UCSD-AML1 (cell line): ENCODE results near the gene TRAP1.
"Not testable (repeated sequence)": the region's sequence is repeated elsewhere in the genome, so short reads cannot be mapped to it uniquely, and the experiment has no call there.

Experiments used
- DNase-seq: peaks from one replicate; lab custom pipeline; 2025; ENCODE audit not compliant: unreplicated experiment; lab: John Stamatoyannopoulos, UW

The TRAP1 gene

DNA sequence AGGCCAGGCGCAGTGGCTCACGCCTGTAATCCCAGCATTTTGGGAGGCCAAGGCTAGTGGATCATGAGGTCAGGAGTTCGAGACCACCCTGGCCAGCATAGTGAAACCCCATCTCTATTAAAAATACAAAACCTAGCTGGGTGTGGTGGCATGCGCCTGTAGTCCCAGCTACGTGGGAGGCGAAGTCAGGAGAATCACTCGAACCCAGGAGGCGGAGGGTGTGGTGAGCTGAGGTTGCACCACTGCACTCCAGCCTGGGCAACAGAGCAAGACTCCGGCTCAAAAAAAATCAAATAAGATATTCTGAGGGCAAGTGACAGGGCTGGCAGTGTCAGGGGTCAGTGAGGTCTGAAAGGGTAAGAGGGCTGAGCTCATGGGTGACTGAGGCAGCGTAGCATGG lies 2.9 kb downstream of the TRAP1 start:
- not testable (repeated sequence) for DNase-seq

DNA sequence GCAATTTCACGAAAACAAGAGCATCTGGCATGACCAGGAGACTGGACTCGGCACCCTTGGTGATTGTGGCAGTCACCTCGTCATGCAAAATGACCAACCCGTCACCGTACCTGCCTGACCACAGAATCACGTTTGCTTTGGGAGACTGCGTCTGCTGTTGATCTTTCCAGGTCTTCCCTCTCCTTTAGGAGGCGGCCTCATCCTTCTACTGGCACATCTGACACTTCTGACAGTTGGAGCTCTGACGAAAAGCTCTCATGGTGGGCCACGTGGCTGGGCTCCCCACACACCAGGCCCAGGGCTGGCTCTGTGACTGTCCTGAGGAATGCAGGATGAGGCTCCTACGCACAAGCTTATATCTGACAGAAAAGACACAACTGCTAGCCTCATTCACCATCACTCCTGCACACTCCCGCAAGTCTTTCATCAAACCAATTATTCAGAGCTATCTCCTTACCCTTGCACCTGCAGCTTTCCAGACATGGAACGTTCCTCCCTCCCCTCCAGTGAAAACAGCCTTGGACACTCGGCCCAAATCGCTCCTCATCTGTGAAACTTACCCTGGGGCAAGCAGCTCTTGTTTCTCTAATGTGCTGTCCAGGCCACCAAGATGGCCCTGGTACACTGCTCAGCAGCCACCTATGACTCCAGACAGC lies 3.6 kb downstream of the TRAP1 start:
- DNase-seq: no peak

DNA sequence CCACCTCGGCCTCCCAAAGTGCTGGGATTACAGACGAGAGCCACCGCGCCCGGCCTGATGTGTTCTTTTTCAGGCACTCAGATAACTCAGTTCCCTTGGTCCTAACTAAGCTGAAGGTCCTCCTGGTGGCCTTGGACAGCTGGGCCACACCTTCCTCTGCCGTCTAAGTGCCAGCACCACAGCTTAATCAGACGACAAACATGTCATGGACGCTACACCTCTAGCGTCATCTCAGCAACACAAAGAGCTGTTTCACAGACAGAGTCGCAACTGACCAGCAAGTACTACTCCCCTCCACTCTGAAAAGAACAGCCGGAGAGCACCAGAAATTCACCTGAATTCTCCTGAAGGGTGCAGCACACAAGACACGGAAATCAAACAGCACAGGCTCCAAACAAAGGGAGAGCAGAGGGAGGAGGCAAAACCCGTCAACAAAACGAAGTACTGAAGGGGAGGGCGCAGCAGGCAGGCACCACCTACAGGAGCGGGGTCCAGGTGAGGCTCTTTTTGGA lies 4.4 kb downstream of the TRAP1 start:
- no peak for DNase-seq

DNA sequence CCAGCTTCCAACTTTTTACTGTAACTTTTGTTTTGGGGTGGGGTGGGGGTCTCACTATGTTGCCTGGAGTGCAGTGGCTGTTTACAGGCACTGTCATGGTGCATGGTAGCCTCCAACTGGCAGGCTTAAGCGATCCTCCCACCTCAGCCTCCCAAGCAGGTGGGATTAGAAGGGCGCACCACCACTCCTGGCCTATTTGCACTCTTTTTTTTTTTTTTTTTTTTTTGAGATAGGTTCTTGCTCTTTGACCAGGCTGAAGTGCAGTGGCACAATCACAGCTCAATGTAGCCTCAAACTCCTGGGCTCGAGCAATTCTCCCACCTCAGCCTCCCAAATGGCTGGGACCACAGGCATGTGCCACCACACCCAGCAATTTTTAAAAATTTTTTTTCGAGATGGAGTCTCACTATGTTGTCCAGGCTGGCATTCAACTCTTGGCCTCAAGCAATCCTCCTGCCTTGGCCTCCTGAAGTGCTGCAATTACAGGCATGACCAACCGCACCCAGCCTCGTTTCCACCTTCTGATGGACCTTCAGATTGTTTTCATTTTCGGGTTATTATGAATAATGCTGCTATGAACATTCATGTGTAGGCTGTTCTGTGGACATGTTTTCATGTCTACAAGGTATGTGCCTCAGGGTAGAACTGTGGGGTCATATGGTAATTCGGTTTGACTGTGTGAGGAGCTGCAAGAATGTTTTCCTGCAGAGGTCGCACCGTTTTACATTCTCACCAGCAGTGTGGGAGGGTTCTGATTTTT lies 10.9 kb downstream of the TRAP1 start:
- DNase-seq: no peak

DNA sequence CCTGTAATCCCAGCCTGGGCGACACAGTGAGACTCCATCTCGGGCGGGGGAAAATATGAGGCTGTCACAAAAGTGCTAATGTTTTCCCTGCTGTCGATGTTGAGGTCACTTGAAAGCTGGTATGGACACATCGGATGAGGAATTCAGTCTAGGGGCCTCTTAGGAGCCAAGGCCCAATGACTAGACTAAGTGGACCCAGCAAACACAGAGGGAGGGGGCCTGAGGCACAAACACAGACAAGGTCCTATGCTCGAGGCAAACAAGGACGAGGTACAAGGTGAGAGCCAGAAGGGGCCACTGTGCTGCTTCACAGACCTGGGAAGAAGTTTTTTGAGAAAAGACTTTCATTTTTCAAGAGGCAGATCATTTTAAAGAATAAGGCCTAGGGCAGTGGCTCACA lies 15.2 kb downstream of the TRAP1 start:
- DNase-seq: no peak

DNA sequence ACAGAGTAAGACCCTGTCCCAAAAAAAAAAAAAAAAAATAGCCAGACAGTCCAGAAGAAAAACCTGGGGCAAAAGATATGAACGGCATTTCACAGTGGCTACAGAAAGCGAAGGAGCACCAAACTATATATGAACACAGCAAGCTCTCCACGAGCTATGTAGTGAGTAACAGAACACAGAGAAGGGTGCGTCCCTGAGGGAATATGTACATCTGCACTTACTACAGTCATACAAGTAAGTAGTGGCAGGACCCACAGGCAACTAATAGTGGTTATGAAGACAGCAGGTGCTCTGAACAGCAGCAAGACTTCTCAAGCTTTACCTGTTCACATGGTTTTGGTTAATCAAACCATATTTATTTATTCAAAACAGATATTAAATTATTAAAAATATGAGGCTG lies 15.8 kb downstream of the TRAP1 start:
- no peak for DNase-seq

DNA sequence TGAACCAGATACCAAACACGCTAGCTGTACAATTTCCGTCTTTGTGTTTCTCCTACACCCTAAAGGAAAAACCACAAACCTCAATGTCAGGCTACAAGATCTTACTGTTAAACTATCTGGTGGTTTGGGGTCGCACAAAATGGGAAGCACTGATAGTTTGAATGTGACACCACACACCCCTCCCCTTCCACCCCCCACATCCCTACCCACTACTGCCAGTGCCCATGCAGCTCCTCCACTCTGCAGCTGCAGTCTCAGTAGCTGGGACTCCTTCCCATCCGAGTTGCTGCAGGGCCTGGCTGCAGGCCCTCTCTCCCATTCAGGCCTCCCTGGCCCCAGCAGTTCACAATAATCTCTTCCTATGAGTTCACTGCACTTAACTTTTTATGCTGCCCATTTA lies 18.4 kb downstream of the TRAP1 start:
- DNase-seq: peak; percentile 48

DNA sequence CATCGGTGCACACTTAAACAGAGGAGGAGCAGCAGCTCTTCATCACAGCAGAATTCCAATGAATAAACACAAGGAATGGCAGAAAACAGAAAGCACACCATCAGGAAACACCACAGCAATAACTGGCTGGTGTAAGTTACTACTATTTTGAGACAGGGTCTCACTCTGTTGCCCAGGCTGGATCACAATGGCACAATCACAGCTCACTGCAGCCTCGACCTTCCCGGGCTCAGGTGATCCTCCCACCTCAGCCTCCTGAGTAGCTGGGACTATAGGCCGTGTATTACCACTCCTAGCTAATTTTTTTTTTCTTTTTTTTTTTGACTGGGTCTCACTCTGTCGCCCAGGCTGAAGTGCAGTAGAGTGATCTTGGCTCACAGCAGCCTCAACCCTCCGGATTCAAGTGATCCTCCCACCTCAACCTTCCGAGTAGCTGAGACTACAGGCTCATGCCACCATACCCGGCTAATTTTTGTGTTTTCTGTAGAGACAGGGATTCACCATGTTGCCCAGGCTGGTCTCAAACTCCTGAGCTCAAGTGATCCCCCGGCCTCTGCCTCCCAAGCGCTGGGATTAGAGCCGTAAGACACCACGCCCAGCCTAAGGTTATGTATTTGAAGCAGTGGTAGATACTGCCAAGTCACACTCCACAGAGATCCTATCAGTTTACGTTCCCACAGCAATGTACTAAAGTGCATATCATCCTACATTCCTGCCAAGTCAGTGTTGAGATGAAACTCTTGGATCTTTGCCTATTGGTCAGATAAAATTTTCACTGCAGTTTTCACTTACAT lies 20.7 kb downstream of the TRAP1 start:
- DNase-seq: no peak

DNA sequence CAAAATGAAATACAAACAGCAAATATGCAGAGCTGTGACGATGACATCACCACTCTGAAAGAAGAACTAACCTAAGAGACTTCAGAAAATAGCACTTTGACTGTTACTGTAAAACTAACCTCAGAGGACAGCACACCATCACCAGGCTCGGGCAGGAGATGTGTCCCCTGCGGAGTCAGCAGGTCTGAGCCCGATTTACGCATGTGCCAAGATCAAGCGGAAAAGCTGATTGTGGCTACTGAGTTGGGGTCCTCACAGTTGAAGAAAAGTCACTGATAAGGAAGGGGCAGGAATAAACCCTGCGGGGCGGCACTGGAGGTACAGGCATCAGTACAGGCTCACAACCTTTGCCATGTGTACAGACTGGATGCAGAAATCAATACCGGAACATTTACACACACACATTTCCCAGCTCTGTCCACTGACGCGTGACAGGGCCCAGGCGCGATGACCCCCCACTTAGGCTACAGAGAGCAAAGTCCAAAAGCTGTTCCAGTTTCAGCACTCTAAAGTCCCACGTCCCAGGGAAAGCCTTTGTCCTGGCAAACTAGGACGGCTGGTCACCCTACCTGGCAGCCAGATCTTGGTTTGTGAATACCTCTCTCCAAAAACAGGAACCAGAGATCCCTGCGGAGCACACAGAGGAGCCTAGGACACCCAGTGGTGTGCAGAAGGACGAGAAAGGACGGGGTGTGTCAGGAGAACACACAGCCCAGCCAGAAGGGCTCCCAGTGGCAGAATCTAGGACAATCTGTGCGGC lies 21.5 kb downstream of the TRAP1 start:
- no peak for DNase-seq

DNA sequence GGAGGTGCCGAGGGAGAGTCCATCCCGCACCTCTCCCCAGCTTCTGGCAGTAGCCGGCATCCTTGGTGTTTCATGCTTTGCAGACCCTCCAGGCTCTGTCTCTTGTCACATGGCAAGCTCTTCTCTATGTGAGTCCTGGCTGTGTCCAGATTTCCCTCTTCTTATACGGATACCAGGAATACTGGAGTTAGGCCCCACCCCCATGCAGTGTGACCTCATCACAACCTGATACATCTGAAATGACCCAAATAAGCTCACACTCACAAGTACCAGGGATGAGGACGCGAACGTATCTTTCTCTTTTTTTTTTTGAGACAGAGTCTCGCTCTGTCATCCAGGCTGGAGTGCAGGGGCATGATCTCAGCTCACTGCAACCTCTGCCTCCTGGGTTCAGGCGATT lies 23.3 kb downstream of the TRAP1 start:
- no peak for DNase-seq

DNA sequence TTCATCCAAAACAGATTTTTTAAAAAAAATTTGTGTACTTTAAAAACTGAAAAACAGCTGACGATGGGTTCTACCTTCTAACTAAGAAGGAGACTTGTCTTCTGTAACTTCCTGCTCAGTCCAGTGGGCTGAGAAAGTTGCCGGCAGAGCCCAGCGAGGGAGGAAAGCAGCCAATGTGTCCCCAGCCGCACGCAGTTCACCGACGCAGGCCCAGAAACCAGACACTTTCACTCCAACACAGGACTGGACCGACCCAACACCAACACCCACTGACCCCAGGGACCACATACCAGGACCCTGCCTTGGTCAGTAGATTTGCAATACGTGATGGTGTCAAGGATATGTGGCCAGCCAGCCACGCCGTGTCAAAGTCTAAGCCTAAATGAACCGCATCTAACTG lies 25.6 kb downstream of the TRAP1 start:
- DNase-seq: no peak

DNA sequence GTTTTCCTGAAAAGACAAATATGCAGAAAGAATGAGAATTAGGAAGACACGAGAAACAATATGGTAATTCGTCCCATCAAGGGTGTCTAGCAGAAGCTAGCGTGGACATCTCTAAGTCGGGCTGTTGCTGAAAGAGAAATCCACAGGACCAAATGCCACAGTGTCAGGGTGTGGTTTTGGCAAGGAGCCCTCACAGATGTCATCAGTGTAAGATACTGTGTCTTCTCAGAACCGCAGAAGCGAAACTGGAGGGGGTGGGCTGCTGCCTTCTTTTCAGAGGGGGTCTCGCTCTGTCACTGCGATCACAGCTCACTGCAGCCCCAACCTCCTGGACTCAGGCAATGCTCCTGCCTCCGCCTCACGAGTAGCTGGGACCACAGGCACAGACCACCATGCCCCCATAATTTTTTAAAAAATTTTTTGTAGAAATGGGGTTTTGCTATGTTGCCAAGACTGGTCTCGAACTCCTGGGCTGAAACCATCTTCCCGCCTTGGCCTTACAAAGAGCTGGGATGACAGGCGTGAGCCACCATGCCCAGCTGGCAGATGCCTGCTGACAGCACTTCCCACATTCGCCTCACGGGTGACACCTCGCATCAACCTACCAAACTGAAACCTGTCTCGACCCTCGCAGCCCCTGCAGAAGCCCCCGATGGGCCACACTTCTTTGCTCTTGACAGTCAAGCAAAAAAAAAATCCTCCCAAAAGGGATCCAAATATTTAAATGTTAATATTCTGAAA lies 26.2 kb downstream of the TRAP1 start:
- no peak for DNase-seq

DNA sequence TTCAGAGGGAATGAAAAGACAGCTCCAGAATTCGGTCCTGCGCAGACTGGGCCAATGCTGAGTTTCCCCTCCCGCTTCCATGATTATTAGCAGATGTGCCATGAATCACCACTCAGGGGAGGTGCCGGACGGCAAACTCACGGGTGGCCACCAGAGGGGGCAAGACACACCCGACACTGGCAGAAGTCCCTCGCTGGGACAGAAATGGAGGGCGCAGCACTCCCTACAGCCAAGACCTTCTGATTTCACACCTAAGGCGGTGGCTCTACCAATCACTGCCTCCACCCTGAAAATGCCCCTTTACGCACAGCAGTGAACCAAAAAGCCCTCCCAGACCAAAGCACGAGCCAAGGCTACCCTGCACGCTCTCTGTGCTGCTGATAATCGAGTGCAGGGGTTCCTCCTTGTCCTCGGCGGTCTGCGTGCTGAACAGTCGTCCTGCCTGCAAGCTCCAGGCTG lies 26.8 kb downstream of the TRAP1 start:
- DNase-seq: peak; percentile 76

DNA sequence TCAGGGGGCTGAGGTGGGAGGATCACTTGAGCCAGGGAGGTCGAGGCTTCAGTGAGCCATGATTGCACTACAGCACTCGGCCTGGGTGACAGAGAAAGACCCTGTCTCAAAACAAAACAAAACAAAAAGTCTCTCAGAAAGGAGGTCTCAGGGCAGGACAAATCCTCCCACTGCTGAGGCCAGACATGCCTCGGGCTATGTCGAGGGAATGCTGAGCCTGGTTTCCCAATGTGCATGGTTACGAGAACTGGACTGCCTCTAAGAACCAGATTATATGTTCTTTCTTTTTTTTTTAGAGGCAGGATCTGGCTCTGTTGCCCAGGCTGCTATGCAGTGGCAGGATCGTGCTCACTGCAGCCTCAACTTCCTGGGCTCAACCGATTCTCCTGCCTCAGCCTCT lies 27.6 kb downstream of the TRAP1 start:
- no peak for DNase-seq

DNA sequence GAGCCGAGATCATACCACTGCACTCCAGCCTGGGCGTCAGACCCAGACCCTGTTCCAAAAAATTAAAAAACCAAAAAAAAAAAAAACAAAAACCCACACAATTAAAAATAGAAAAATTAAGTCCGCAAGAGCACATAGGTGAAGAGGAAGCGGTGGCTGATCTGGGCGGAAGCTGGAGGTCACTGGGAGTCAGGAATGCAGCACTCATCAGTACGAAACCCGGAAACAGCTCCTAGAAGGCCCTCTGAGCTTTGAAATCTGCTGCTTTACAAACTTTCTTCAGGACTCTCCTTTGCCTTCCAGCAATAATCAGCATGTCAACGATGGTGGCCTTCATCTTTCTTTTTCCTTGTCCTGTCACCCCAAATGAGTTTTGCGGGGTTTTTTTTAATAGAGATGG lies 29.5 kb downstream of the TRAP1 start:
- DNase-seq: no peak

DNA sequence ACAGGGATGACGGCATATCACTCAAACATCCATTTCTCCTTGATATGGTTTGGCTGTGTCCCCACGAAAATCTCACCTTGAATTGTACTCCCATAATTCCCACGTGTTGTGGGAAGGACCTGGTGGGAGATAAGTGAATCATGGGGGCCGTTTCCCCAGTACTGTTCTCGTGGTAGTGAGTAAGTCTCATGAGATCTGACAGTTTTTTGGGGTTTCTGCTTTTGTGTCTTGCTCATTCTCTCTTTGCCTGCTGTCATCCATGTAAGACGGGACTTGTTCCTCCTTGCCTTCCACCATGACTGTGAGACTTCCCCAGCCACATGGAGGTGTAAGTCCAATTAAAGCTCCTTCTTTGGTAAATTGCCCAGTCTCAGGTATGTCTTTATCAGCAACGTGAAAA lies 30.3 kb downstream of the TRAP1 start:
- no peak for DNase-seq

DNA sequence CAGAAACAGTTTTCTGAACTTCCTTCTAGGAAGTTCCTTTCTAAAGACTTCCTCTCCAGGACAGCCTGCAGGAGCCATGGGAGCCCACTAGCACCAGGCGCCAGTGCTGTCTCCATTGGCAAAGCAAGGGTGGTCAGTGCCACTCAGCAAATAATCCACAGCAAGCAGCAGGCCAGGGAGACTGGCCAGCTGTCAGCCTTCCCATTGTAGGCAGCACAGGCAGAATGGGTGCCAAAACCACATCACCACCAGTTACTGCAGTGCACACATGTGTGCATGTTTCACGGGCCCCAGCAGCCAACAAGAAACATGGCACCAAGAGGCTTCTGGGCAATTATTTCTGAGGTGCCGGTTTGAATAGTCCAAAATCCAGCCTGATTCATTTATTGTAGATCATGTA lies 36.1 kb downstream of the TRAP1 start:
- no peak for DNase-seq

DNA sequence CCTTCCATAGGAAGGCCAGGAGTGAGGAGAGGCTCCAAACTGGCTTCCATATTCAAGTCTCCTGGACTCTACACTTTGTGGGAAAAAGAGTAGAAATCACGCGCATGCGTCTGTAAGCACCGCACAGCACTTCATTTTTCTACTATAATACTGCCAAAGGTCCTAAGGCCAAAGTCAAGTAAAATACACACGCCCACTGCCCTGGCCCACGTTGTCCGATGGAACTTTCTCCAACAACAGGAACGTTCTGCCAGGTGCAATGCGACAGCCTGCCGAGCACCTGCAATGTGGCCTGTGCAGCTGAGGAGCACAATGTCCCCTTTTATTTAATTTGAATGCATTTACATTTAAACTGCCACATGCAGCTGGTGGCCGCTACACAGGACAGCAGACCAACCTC lies 39.3 kb downstream of the TRAP1 start:
- DNase-seq: no peak

DNA sequence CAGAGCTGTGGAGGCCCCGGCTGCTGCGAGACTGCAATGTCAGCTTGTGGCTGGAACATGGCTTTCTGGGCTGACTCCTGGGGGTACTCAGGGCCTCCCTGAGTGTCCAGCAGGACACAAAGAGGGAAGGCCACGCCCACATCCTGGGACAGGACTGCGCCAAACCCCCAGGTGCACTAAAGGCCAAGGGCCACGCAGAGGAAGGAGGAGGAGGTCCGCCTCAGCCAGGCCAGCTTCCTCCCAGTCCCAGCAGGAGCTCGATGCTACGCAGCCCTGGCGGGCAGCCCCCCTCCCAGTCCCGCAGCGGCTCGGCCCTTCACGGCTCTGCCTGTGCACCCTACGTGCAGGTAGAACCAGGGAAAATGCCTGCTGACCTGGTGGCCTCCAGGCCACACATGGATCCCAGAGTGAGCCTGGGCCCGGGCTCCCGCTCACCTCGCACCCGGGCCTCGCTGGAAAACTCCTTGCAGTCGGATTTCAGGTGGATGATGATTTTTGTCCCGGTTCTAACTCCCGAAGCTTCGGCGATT lies 41.7 kb downstream of the TRAP1 start:
- DNase-seq: no peak
